Colonic mucosa (tissue), 4 donors: ENCODE measurements around the gene USH1G. TPM values are rescaled to one million over a fixed set of nuclear protein-coding genes. Genes with fewer than 3 reads are reported as not detected.

Experiments used
- DNase-seq: peaks from one replicate; pipeline ENCODE4 v3.0.0-alpha.2; 2020
- H3K27ac ChIP-seq: fragments of 200-600 bp; one replicate; pipeline ENCODE4 v1.8.0; 2021
- H3K27me3 ChIP-seq: fragments of 200-600 bp; one replicate; pipeline ENCODE4 v1.8.0; 2021
- H3K36me3 ChIP-seq: fragments of 200-600 bp; one replicate; pipeline ENCODE4 v1.8.0; 2021
- H3K4me1 ChIP-seq: fragments of 200-600 bp; one replicate; pipeline ENCODE4 v1.8.0; 2021; ENCODE audit warnings: mild to moderate bottlenecking
- H3K4me3 ChIP-seq: fragments of 200-600 bp; one replicate; pipeline ENCODE4 v1.8.0; 2021
- H3K9ac ChIP-seq, 2 donors: one replicate each; pipeline ENCODE4 v1.7.0; 2013; ENCODE audit warnings: control low read depth in 2 of 2, low read depth in 2 of 2, low read length in 2 of 2
- H3K9me3 ChIP-seq: fragments of 200-600 bp; one replicate; pipeline ENCODE4 v1.8.0; 2021
- CTCF ChIP-seq: fragments of 200-600 bp; IDR thresholded peaks from one replicate; pipeline ENCODE4 v1.8.0; 2022; ENCODE audit warnings: antibody characterized with exemption, mild to moderate bottlenecking
- intact Hi-C: fragments of 100-400 bp; cut with DNase I; formaldehyde crosslinking; loops from one replicate; pipeline ENCODE4 v1.14.1; 2022
- total RNA-seq, 2 donors: library from RNA; stranded (reverse); fragmentation: NEBNext Ultra II Directional in 1 of 2; extraction: Animal tissue kit (Norgen Biotek cat#: 25700) in 1 of 2; gene quantifications; one replicate each; pipeline ENCODE4 v1.2.1, GENCODE V29; 2021
- donor health status: healthy.
- donor health status: DM: no; HTN: no; CAD: no.
- donor health status: DM: no; HTN: no; CAD: no.

USH1G gene
- total RNA-seq, 2 donors from 2014 or later, result 0.05 TPM; not detected in 1

GRCh38 chr17:74875155-74875976 is 47.7 kb downstream of the USH1G start:
- intact Hi-C loops, result no loop called here
- Histone ChIP-seq H3K27me3 (no peaks in the 10 kb centered on the region), H3K9me3 (no peaks in the 10 kb centered on the region), H3K9ac (no peak overlapping the region), H3K36me3 (no peaks in the 10 kb centered on the region), H3K27ac (no peak overlapping the region), H3K4me1 (peaks cover 5% of the 10 kb centered on the region), H3K4me3 (no peak overlapping the region)
- no peak for TF ChIP-seq CTCF
- DNase-seq, result no peak

GRCh38 chr17:74874615-74875037 is 48.4 kb downstream of the USH1G start:
- Histone ChIP-seq H3K27me3 (no peaks in the 10 kb centered on the region), H3K4me3 (no peak overlapping the region), H3K36me3 (no peaks in the 10 kb centered on the region), H3K9ac (no peak overlapping the region), H3K4me1 (peaks cover 5% of the 10 kb centered on the region), H3K27ac (no peak overlapping the region), H3K9me3 (no peaks in the 10 kb centered on the region)
- intact Hi-C loops, result no loop called here
- DNase-seq, result no peak
- TF ChIP-seq CTCF, result no peak

GRCh38 chr17:74873874-74874614 is 49.0 kb downstream of the USH1G start:
- no peak for TF ChIP-seq CTCF
- Histone ChIP-seq H3K9me3 (no peaks in the 10 kb centered on the region), H3K9ac (peak overlapping the region; percentile 83 to 88), H3K36me3 (no peaks in the 10 kb centered on the region), H3K27ac (peak overlapping the region; percentile 85), H3K27me3 (no peaks in the 10 kb centered on the region), H3K4me3 (peak overlapping the region; percentile 50), H3K4me1 (peaks cover 5% of the 10 kb centered on the region)
- intact Hi-C loops, result no loop called here
- DNase-seq, result no peak

GRCh38 chr17:74873037-74873873 is 49.8 kb downstream of the USH1G start:
- peak; percentile 100 for DNase-seq
- H3K4me1 ChIP-seq, result peaks cover 5% of the 10 kb centered on the region
- no peak for TF ChIP-seq CTCF
- intact Hi-C loops, result no loop called here
- H3K4me3 ChIP-seq, result peak overlapping the region; percentile 70
- H3K36me3 ChIP-seq, result no peaks in the 10 kb centered on the region
- H3K27ac ChIP-seq, result peak overlapping the region; percentile 85
- H3K9ac ChIP-seq, result peak overlapping the region; percentile 83 to 88
- no peaks in the 10 kb centered on the region for H3K9me3 ChIP-seq
- H3K27me3 ChIP-seq, result no peaks in the 10 kb centered on the region
